ENCODE data around the gene PNMA8C.

Gene PNMA8C

GRCh38 chr19:46384396-46384795 is 44.3 kb downstream of the PNMA8C start:
- no peak overlapping the region for H3K4me3 ChIP-seq (ENCODE audit: low read depth, low read length)
- ChIA-PET CTCF (interaction anchor here (0.5 to 4.6 kb wide), 6 partner anchors 11 to 245 kb away, joined by 3 to 26 read pairs (median 4); no protein-coding TSS in a partner anchor), POLR2A (interaction anchor here (1.4 kb wide), 1 partner anchor 32 kb away, joined by 3 read pairs; no protein-coding TSS in a partner anchor)
- peaks cover 69 to 94% of the 10 kb centered on the region in 2 experiments for H3K36me3 ChIP-seq (ENCODE audit: control insufficient read depth in 2 of 2, insufficient read depth in 1 of 2, low read length in 2 of 2)
- no peaks in the 10 kb centered on the region for H3K9me3 ChIP-seq (ENCODE audit: control insufficient read depth, insufficient read depth, low read depth, low read length)
- H3K27ac ChIP-seq (ENCODE audit: extremely low read depth, low read depth, low read length): no peak overlapping the region
- TF ChIP-seq ZNF280D (tag by site-specific recombination; IDR thresholded peaks at IDR 0.05): no peak
- TF ChIP-seq ZNF114 (tag by site-specific recombination; IDR thresholded peaks at IDR 0.05): no peak
- no peak for TF ChIP-seq ZNF324 (tag by site-specific recombination; IDR thresholded peaks at IDR 0.05)
- no peak for TF ChIP-seq ZNF423 (tag by site-specific recombination; IDR thresholded peaks at IDR 0.05)
- TF ChIP-seq ZNF16 (tag by site-specific recombination; IDR thresholded peaks at IDR 0.05; ENCODE audit: low read depth): no peak
- TF ChIP-seq ZNF148 (tag by site-specific recombination; IDR thresholded peaks at IDR 0.05; ENCODE audit: borderline replicate concordance): no peak
- TF ChIP-seq PBX3 (CRISPR knock-in tag; IDR thresholded peaks at IDR 0.05): no peak
- TF ChIP-seq ATF2 (tag by site-specific recombination; IDR thresholded peaks at IDR 0.05; ENCODE audit: low read depth): no peak
- no peak for TF ChIP-seq KLF9 (tag by site-specific recombination; IDR thresholded peaks at IDR 0.05; ENCODE audit: low read depth)
- TF ChIP-seq ZNF514 (tag by site-specific recombination; IDR thresholded peaks at IDR 0.05): no peak
- no peak for TF ChIP-seq ZNF654 (tag by site-specific recombination; IDR thresholded peaks at IDR 0.05; ENCODE audit: low read depth)
- TF ChIP-seq KLF1 (tag by site-specific recombination; IDR thresholded peaks at IDR 0.05): no peak
- no peak for TF ChIP-seq KLF17 (tag by site-specific recombination; IDR thresholded peaks at IDR 0.05)
- no peak for TF ChIP-seq ZNF585B (tag by site-specific recombination; IDR thresholded peaks at IDR 0.05)
- TF ChIP-seq ZNF391 (tag by site-specific recombination; IDR thresholded peaks at IDR 0.05; ENCODE audit: borderline replicate concordance, low read depth): no peak
- no peaks in the 10 kb centered on the region for H3K4me1 ChIP-seq (ENCODE audit: control insufficient read depth, insufficient read depth, low read length)

- ChIA-PET POLR2A (no interaction called here), CTCF (interaction anchor here (0.9 to 4.6 kb wide), 3 partner anchors 12 to 102 kb away, joined by 3 to 26 read pairs (median 4); no protein-coding TSS in a partner anchor)
- no peaks in the 10 kb centered on the region for H3K4me1 ChIP-seq (ENCODE audit: control insufficient read depth, insufficient read depth, low read length)
- TF ChIP-seq ZNF354C (tag by site-specific recombination; IDR thresholded peaks at IDR 0.05; ENCODE audit: borderline replicate concordance, low read depth) (no peak), PATZ1 (tag by site-specific recombination; IDR thresholded peaks at IDR 0.05) (no peak), SCRT2 (tag by site-specific recombination; IDR thresholded peaks at IDR 0.05) (no peak), ZNF529 (tag by site-specific recombination; IDR thresholded peaks at IDR 0.05; ENCODE audit: insufficient replicate concordance) (no peak), ZNF449 (tag by site-specific recombination; IDR thresholded peaks at IDR 0.05) (no peak), ZBTB21 (tag by site-specific recombination; IDR thresholded peaks at IDR 0.05) (no peak)
- H3K36me3 ChIP-seq (ENCODE audit: control insufficient read depth in 2 of 2, insufficient read depth in 1 of 2, low read length in 2 of 2): peaks cover 69 to 94% of the 10 kb centered on the region in 2 experiments
- H3K27ac ChIP-seq (ENCODE audit: extremely low read depth, low read depth, low read length): no peak overlapping the region
- no peak overlapping the region for H3K4me3 ChIP-seq (ENCODE audit: low read depth, low read length)
- no peaks in the 10 kb centered on the region for H3K9me3 ChIP-seq (ENCODE audit: control insufficient read depth, insufficient read depth, low read depth, low read length)
Measured at GRCh38 chr19:46383846-46384245, 44.9 kb downstream of the PNMA8C start.

Data from HEK293 (cell line).